Stimulated activated CD8-positive, alpha-beta memory T cell treated with anti-CD3 and anti-CD28 coated beads, Interleukin-4, amount 100 ng/mL, for 4 hours (primary cell): ENCODE results near the gene TFEB.

Experiments used
- DNase-seq, 2 donors: peaks; one replicate each; pipeline ENCODE4 v3.0.0-alpha.2; 2020; ENCODE audit warnings: low read depth in 2 of 2, low spot score in 1 of 2

Gene TFEB

DNA sequence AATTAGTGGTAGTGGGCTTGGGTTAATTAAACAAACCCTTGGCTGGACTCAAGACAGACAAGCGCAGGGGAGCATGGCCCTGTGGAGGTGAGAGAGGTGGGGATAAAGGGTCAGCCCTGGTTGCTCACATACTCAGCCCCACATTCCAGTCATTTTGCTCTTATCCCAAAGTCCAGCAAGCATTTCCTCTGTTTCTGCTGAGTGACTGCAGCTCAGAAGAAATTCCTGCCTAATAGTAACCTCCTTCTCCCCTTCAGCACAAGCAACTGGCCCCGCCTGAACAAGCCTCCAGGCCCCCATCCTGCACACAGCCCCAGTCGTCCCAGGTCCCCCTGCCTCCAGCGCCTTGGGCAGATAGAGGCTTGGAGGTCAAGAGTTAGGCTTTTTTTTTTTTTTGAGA is 3.6 kb upstream of the TFEB start:
- DNase-seq = no peak

DNA sequence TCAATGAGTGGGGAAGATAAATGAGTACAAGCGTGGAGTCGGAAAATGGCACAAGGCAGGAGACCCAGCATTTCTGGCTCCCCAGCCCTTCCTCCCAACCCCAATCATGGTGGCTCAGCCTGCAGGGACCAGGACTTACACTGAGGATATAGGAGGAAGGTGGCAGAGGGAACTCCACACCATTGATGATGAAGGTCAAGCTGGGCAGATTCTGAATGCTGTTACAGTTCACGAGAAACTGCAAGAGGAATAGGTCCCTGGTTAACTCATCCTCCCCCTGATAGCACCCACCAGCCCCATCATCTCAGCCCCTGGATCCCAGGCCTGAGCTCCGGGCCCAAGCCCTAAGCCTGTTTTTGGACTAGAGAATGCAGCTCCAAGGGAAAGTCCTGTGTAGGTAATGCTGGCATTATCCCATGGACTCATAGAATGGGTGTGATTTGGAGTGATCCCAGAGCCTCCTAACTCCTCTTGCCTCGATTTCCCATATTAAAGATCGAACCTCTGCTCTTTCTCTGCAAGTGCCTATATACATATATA is 2.3 kb upstream of the TFEB start:
- DNase-seq = no peak

DNA sequence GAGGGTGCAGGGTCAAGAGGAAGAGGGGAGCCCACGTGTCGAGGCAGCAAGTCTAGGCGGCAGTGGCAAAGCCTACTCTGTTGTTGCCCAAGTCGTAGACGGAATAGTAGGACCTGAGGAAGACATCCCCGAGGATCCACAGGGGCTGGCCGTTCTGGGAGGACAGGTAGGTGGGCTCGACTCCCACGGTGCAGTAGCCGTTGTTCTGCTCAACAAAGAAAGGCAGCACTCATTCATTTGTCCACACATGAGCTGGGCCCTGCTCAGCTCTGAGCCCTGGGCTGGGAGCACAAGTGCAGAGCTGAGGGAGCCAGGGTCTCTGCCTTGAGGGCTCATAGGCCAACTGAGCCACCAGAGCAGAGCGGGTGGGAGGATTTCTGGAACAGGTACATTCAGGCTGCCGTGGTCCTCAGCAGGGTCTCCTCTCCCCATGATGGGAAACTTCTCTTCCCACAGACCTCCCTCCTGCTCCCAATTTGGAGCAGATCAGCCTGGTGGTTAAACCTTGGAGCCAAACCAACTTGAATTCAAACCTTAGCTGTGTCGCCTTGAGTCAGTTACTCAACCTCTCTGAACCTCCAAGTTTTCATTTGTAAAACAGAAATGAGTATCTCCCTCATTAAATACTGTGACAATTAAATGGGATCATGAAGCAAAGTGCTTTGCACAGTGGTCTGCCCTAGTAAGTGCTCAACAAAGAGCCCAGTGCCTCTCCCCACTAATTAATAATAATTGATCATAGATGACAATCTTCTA is 1.6 kb upstream of the TFEB start:
- no peak for DNase-seq

DNA sequence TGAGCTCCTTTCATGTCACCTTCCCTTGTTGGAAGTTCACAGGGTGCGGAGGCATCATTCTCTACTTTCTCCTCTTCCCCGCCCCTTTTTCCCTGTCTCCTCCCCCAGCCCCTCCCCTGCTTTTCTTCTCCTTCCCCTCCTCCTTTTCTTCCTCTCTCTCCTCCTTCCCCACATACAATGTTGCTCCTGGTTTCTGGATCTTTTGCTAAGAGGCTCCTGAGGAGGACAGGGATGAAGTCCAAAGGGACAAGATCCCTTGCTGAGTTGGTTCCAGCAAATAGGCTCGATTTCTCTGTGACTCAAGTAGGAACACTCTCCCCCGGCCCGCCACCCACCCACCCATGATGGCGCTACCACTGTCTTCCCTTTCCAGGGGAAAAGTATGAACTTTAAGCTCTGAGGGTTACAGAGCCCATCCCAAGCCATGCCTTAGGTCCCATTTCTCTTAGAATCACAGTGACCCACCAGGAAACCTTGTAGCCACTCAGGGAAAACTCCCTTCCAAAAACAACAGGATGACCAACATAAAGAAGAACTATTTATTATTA is 852 bp upstream of the TFEB start:
- DNase-seq = no peak

DNA sequence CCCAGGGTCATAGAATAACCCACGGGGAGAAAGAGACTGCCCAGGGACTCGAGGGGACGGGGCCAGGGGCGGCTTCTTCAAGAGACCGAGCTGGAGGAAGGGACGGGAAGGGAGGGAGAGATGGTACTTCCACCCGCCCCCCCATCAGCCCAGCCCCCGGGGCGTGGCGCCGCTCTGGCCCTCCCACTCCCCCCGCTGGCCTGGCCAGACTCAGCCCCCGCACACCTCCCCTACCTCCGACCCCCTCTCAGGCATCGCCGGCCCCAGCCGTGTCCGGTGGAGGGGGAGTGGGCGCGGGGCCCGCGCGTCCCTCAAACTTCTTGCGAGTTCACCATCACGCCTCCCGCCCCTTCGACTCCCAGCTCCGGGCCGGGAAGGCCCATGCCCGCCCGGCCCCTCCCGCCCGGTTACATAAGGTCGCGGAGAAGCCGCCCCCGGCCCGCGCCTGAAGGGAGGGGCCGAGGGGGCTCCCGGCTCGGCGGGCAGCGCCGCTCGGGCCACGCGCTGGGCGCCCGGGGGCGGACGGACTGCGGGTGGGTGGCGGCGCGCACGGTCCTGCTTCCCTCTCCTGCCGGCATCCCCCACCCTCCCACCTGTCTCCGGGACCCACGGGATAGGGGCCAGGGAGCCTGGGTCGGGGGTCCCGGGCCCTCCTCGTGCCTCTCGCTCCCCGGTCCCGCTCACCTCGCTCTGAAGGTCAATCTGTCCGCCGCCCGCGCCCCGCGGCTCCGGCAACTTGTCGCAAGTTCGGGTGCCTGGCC is 562 bp downstream of the TFEB start:
- peak in 1 of 2 donors; percentile 45 for DNase-seq

DNA sequence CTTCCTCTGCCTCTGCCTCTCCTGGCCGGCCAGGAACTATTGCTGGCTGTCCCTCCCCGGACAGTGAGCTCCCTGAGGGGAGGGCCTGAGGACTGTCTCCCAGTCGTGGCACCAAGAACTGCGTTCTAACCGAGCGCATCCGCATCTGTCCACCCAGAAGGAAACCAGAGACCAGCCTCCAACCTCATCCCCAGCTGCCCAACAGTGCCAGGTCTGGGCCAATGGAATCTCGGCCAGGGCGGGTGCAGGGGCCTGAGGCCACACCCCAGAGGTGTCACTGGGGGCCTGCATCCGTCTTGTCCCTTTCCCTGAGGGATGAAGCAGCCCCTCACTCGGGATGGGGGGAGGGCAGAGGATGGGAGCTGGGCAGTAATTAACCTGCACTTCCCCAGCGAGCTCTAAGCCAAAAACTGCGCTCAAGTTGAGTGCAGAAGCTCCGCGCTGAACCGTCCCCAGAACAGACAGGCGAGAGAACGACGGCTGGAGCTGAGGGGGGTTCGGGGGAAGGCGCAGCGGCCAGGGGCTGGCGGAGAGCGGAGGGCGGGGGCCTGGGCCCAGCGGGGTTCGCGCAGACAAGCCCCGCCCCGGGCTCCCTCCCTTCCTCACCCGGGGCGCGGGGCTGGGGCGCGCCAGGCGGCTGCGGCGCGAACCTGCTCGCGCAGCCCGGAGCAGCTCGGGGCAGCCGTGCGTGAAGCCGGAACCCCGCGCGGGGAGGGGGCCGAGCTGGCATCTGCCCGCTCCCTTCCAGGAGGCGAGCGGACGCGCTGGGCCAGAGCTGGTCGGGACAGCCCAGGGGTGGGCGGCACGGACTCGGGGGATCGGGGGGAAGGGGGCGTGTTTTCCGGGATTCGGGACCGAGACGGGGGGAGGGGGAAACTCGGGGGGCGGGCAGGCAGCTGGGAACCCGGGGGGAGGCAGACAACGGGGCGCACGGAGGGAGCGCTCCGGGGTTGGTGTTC is 1.4 kb downstream of the TFEB start:
- DNase-seq = peak in 1 of 2 donors; percentile 50

DNA sequence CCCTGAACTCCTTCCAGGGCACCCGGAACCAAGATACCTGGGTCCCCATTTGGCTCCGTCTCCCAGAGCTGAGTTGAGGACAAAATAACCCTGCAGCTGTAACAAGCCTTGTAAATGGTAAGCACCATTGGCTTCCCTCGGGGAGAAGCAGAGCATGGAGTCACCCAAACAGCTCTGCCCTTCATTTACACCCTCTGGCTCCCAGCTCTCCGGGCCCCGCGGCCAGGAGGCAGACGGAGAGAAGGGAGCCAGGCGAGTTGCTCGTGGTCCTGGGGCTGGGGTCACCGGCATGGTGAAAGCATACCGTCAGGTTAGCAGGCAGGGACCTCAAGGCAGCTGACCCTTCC is 2.1 kb downstream of the TFEB start:
- no peak for DNase-seq

DNA sequence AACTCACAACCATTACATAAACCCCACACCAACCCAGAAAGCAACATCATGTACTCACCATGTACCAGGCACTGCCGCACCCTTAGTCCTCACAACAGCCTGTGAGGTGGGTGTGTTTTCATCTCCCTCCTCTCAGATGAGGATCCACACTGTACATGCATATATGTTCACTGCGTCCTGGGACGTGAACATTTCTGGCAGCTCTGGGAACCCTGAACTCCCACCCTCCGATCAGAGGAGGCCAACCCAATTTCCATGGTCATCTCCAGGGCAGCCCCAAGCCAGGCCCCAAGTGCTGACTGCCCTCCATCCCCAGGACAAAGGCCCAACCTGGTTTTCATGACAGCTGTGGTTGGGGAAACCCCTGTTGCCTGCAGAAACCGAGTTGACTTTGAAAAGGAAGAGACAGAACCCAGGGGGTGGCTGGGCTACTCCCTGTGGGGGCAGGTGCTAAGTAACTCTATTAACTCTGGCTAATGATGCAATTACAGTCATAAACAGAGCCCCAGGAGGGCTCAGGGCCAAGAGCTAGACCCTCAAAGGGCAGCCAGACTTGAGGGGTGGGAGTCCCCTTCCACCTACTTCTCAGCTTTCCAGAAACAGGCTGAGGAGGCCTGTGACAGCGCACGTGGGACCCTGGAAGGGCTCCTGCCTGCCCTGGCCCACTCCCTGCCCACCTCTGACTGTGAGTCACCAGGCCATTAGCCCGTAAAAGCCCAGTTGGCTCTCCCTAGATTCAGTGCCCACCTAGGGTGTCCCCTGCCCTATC is 2.6 kb downstream of the TFEB start:
- DNase-seq = peak in 1 of 2 donors; percentile 53

DNA sequence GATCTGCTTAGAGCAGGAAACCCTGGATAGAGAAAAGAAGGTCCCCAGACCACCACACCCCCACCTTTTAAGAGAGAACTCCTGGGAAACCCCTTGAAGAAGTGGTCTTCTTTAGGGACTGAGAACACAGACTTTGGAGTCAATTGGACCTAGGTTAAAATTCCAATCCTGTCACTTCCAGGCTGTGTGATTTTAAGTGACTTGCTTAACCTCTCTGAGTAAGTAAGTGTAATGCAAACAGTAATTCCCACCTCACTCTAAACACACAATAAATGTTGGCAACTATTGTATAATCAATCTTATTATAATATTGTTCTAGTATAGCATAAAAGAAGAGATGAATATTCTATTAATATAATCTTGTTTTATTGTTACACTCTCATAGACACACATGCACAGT is 3.3 kb downstream of the TFEB start:
- DNase-seq = no peak

DNA sequence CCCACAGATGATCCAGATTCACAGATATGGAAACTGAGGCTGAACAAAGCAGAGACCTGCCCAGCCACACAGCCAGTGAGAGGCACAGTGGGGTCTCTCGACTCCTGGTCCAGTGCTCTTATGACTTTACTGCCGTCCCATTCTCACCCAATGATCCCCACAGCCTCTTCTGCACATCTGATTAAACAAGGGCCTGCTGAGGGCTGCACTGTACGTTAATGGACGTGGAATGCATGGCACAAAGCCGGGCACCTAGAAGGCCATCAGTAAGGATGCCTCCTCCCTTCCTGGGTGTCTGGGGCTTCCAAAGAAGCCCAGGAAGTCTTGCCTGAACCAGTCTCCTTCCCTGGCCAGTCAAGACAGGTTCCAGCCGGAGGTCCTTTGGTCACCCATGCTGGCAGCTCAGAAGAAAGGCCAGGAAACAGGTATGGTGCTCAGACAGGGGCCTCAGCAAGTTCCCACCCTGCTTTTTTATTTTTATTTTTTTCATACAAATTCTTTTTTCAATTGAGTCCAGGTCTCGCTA is 3.8 kb downstream of the TFEB start:
- no peak for DNase-seq

DNA sequence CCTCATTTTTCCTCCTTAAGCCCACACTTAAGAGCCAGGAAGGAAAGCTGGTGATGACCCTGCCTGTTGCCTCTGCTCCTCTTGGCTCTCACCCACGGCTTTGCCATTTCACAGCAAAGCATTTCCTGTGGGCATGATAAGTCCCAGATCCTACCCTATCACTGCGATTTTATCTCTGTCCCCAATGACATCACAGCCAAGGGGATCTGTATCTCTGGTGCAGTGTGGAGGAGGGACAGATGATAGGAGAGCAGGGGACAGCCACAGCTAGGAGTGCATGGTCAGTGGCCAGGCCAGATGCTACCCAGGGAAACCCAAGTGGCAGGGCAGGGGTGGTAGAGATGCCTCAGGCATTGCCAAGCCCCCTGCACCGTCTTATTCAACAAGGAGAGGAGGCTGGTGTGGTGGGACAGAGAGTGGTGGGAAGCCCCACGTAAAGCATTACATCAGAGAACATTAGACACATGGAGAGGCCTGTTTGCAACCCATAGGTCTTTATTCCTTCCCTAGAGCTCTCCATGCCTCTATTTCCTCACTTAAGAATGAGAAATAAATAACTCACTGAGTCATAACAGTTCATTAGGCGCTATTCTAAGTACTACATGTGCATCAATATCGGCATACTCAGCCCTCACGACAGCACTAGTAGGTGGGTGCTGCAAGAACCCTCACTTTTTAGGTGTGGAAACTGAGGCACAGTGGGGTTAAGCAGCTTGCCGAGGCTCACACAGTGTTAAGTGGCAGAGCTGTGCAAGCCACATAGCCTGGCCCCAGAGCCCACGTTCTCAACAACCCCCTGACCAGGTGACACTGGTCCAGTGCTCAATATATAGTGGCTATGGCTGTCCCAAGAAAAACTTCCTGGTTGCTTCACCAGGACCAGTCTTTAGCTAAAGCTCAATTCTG is 4.6 kb downstream of the TFEB start:
- DNase-seq = no peak

DNA sequence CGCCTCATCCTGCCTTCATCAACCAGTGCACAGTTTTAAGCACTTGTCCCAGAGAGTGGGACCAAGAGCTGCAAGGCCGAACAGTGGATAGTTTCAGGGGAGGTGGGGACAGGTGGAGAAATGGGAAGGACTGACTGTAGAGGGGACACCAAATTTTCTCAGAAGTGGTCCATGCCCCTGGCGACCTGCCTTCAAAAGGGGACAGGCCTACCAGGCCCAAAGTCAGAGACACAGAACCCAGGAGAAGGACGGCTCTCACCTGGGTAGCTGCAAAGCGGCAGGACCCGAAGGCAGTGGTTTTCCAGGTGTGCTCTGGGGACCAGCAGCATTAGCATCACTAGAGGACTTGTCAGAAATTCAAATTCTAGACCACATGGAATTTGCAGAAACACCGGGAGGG is 5.8 kb downstream of the TFEB start:
- DNase-seq = no peak

DNA sequence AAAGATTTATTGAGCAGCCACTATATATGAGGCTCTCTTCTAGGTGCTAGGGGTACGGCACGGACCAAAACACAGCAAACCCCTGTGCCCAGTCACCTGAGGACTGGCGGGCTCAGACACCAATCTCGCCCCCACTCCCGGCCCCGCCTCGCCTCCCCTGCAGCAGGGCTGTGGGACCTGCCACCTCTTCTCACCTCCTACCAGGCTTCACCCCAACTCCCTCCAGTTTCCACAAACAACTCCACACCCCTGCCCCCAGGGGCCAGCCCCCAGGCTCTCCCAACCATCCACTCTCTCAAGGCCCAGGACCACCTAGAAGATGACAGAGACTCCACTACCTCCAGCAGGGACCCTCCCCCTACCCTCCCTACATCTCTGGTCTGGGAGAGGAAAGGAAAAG is 6.5 kb downstream of the TFEB start:
- no peak for DNase-seq

DNA sequence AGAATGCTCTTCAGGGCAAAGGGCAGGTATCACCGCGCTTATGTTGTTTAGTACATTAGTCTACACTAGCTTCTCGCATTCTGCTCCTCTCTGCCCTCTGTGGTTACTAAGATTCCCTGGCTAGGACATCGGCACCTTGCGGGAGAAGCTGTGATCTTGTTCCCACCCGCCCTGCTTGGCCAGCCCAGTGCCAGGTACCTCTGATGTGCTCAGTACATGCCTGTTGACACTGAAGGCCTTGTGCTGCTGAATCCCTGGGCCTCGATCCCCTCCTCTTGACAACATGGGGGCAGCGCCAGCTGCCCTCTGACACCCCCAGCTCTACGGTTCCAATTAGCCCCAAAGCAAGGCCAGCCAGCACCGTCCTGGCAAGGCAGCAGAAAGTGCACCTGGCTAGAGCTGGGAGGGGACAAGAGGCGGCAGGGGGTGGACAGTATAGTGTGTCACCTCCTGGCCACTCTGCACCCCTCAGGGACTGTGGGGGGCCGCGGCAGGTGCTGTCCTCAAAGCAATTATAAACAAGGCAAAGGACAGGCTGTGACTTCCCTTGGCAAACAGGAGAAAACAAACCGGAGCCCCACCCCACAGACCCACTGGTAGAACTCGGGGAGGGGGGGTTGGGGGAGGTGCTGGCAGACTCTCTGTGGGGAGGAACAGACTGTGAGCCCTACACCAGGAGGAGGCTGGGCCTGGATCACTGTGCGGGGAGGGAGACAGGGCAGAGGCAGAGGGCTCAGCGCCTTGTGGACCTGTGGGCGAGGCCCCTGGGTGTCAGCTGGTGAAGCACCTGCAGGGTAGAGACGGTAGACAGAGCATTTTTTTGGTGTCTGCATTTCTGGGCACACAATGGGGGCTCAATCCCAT is 7.1 kb downstream of the TFEB start:
- no peak for DNase-seq

DNA sequence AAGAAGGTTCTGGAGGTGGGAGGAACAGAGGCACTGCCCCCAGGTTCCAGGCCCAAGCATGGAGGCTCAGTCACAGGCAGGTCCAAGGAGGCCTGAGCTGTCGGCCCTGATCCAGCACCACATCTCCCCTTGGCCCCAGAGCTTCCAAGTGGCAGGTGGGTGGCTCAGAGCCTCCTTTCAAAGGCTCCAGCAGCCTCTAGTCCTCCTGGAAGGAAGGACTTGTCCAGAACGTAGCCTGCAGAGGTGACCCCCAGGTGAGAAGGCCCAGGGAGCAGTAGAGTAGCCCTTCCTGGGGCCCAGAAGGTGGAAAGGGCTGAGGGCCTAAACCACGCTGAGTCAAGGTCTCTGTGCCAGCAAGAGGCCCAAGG is 7.7 kb downstream of the TFEB start:
- DNase-seq = no peak

DNA sequence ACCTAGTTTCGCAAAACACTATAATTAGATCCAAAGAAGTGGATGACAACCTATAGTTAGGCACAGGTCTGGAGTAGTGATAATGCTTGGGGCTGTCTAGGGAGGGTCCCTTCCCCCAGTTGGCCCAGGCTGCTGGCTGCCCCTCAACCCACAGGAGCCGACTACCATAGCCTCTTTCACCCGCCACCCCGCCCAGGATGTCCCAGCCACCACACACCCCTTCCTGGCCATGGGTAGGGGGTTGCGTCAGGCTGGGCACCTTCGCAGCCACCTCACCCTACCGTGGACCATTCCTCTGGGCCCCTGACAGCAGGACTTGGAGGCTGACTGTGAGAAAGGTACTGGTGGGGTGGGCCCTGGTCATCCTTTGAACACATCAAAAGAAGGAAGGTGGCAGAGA is 8.5 kb downstream of the TFEB start:
- DNase-seq = no peak

DNA sequence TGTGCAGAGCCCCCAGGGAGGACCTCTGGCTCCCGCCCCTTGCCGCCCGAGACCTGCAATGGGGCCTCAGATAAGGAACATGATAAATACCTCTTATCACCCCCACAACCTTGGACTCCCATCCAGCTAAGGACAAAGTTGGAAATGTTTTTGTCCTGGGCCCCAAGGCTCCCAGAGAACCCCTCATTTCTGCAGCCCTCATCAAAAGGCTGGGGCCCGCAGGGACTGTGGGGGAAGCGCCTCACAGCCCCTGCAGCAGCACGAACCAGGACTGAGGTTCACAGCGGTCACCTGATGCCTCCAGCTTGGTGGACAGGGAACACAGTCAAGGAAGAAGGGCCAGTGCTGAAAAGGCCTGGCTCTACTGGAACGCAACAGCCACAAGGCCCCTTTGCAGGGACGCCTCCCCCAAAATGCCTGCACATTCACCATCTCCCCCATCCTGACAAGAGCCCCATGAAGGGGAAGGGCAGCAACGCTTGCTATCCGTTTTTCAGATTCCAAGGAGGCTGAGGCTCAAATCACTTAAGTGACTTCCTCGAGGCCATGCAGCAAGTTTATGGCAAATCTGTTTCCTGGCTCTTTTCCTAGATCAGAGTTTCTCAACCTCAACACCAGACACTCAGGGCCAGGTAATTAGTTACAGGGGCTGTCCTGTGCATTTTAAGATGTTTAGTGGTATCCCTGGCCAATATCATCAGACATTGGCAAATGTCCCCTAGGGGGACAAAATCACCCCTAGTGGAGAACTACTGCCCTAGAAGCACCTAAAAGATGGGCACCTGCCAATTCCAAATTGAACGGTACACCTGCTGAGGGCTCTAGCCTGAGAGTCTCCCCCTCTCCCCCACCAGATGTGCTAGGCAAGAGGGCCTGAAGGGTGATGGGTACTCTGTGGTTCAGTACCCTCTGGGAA is 10.6 kb downstream of the TFEB start:
- DNase-seq = no peak
